ENCODE results near the gene CDC42EP5. TPM values are rescaled to one million over a fixed set of nuclear protein-coding genes. Genes with fewer than 3 reads are reported as not detected.
A peak's percentile ranks its signal among the peaks of the same experiment; 100 is the strongest.
"Not testable (repeated sequence)": the region's sequence is repeated elsewhere in the genome, so short reads cannot be mapped to it uniquely, and the experiment has no call there.

The CDC42EP5 gene, protein sequence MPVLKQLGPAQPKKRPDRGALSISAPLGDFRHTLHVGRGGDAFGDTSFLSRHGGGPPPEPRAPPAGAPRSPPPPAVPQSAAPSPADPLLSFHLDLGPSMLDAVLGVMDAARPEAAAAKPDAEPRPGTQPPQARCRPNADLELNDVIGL
- total RNA-seq, result under 1 TPM in 1 of 2 experiments, not detected in 1; 0.34 TPM

DNA sequence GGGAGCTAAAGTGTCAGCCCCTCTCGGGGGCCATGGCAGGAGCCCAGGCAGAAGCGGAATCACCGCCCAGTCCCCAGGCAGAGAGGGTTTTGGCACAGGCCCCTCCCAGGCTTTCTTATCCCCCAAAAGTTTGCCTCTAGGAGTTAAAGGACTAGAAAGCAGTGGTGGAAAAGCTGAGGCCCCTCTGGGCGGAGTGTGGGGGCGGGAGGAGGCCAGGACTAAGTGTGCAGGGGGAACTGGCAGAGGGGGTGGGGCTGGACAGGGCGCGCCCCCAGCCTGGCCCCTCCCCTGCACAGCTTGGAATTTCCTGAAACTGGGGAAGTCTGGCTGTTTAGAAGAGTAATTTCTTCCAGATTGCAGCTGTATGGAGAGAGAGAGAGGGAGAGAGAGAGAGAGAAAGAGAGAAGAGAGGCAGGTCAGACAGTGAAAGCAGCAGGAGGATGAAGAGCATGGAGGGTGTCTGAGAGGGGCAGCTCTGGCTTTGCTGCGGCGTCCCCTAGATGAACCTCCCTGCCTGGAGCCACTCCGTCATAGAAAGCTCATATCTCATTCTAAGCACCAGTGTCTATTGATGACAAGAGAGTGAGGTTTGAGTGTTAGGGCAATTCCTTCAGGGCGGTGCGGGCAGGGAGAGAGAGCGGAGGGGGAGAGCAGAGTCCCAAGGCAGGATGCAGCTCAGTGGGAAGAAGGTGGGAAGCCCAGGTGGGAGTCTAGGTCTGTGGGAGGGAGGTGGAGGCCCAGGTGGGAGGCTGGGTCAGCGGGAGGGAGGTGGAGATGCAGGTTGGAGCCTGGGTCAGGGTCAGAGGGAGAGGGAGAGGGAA is at the start of gene CDC42EP5:
Gene CDC42EP5 (minus strand): TSS at position 226 of the 821 bp plus-strand sequence. CDS start 7,749 bp downstream, outside the sequence.
- H3K27ac Mint-ChIP-seq, result no peak within 1 kb of the TSS
- H3K4me3 Mint-ChIP-seq, result no peak within 1 kb of the TSS
- peaks cover 15% of the 10 kb centered on the region for H3K4me1 Mint-ChIP-seq
- DNase-seq, result peak; percentile 43
- peaks cover 62% of the 10 kb centered on the region for H3K27me3 Mint-ChIP-seq
- H3K36me3 Mint-ChIP-seq, result no peaks in the 10 kb centered on the region
- no peaks in the 10 kb centered on the region for H3K9me3 Mint-ChIP-seq

DNA sequence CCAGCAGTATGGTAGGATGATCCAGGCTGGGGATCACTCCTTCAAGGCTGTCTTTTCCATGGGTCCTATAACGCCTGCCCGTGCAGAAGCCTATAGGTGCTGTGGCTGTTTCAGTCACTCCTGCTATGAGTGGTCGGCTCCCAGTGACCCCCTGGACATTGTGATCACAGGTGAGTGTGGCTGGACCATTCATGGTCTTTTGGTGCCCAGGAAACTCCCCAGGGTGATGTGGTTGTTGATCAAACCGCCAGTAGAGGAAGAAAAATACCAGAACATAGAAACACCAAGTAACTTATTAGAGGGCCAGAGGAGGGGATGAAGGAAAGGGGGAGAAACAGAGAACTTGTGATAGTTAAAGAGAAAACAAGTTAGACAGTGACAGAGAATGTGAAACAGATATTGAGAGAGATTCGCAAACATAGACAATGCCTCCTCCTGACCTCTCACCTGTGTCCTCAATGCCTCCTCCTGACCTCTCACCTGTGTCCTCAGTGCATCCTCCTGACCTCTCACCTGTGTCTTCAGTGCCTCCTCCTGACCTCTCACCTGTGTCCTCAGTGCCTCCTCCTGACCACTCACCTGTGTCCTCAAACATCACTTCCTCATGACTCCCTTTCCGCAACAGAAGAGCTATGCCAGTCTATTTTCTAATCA is 48.9 kb upstream of the CDC42EP5 start:
- H3K4me1 Mint-ChIP-seq, result peaks cover 52% of the 10 kb centered on the region
- no peak for DNase-seq
- peak overlapping the region; percentile 52 for H3K4me3 Mint-ChIP-seq

DNA sequence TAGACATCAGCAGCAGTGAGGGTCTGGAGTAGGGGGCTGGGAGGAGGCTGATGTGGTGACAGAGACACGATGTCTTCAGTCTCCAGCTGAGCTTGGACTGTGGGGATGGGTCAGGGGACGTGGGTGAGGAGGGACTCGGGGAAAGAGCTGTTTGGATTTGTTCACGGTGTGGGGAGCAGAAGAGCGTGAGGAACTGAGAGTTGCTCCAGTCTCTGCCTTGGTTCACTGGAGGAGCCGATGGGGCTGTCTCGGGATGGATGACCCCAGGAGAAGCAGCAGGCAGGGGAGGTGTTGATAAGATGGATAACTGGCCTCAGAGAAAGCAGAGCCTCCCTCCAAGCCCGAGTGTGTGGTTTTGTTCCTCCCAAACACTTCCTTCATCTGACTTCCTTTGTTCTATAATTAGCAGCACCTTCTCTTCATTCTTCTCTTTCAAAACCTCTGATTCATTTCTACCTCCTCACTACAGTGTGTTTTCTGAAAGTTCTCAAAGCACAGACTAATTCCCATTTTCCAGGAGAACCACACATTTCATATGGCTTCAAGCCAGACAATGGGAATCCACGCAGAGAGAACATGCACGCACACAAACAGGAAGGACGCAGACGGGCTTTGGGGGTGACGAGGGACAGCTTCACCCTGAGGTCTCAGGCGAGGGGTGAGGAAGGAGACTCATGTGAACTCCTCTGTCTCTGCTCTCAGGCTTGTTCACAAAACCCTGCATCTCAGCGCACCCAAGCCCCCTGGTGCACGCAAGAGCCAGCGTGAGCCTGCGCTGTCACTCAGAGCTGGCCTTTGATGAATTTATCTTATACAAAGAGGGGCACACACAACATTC is 48.1 kb upstream of the CDC42EP5 start:
- Mint-ChIP-seq H3K4me3 (peak overlapping the region; percentile 52), H3K9me3 (peaks cover 4% of the 10 kb centered on the region), H3K4me1 (peaks cover 52% of the 10 kb centered on the region), H3K27ac (peak overlapping the region; percentile 84), H3K27me3 (peaks cover 25% of the 10 kb centered on the region), H3K36me3 (no peaks in the 10 kb centered on the region)
- no peak for DNase-seq

More for the DNA sequence above, 48.9 kb upstream of the CDC42EP5 start:
- H3K27me3 Mint-ChIP-seq, result peaks cover 30% of the 10 kb centered on the region
- peaks cover 6% of the 10 kb centered on the region for H3K9me3 Mint-ChIP-seq
- peak overlapping the region; percentile 84 for H3K27ac Mint-ChIP-seq
- no peaks in the 10 kb centered on the region for H3K36me3 Mint-ChIP-seq

DNA sequence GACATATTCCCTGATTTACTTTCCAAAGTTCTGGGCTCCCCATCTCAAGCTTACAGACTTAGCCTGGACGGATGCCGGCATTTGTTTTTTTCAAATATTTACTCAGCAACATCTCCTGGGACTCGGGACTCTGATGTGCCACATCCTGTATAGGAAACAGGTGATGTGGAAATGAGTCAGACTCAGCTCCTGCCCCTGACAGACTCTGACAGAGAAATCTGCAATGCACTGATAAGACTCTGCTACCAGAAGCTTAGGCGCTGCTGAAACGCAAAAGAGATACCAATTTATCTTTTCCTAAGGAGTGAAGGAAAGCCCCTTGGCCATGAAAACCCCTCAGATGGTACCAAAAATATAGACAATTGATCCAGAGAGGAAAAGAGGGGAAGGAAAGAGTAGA is 45.7 kb upstream of the CDC42EP5 start:
- H3K27ac Mint-ChIP-seq, result peak overlapping the region; percentile 43
- H3K9me3 Mint-ChIP-seq, result peaks cover 7% of the 10 kb centered on the region
- H3K4me3 Mint-ChIP-seq, result no peak overlapping the region
- no peaks in the 10 kb centered on the region for H3K36me3 Mint-ChIP-seq
- H3K4me1 Mint-ChIP-seq, result peaks cover 48% of the 10 kb centered on the region
- DNase-seq, result no peak
- H3K27me3 Mint-ChIP-seq, result peaks cover 28% of the 10 kb centered on the region

DNA sequence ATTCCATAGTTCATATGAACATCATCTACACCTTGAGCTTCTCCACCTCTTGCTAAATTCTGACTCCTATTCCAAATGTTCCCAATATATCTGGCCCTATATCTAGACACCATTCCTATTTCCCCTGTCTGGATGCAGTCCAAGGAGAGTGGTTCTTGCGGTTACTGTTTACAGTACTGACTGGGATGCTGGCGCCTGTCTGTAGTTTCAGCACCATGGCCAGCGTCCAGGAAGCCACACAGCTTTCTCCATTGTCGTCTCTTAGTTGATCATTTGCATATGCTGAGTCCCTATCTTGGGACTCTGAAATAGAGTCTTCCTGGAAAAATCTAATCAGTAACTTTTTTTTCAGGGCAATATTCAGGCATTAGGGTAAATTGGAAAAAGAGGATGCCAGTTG is 44.4 kb upstream of the CDC42EP5 start:
- Mint-ChIP-seq H3K9me3 (peaks cover 7% of the 10 kb centered on the region), H3K27ac (no peak overlapping the region), H3K4me1 (peaks cover 37% of the 10 kb centered on the region), H3K27me3 (peaks cover 30% of the 10 kb centered on the region), H3K4me3 (no peak overlapping the region), H3K36me3 (no peaks in the 10 kb centered on the region)
- DNase-seq, result peak; percentile 61

DNA sequence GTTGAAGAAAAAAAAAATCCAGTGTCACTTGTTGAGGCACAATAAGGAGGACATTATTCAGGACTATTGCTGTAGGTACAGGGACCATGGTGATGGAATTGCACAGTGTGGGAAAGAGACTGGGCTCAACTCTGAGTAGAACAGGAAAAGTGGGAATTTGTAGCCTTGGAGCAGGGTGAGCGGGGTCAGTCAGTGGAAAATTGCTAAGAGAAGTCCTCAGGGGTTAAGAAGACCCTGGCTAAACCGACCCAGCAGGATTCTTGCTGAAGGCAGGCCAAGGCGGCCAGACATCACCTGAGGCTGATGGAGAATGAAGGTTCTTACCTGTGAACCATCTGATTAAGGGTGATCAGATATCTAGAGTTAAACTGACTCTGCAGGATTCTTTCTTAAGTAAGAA is 42.1 kb upstream of the CDC42EP5 start:
- H3K36me3 Mint-ChIP-seq, result no peaks in the 10 kb centered on the region
- no peak overlapping the region for H3K4me3 Mint-ChIP-seq
- no peak for DNase-seq
- H3K4me1 Mint-ChIP-seq, result peaks cover 18% of the 10 kb centered on the region
- no peak overlapping the region for H3K27ac Mint-ChIP-seq
- peaks cover 36% of the 10 kb centered on the region for H3K27me3 Mint-ChIP-seq
- peaks cover 7% of the 10 kb centered on the region for H3K9me3 Mint-ChIP-seq

DNA sequence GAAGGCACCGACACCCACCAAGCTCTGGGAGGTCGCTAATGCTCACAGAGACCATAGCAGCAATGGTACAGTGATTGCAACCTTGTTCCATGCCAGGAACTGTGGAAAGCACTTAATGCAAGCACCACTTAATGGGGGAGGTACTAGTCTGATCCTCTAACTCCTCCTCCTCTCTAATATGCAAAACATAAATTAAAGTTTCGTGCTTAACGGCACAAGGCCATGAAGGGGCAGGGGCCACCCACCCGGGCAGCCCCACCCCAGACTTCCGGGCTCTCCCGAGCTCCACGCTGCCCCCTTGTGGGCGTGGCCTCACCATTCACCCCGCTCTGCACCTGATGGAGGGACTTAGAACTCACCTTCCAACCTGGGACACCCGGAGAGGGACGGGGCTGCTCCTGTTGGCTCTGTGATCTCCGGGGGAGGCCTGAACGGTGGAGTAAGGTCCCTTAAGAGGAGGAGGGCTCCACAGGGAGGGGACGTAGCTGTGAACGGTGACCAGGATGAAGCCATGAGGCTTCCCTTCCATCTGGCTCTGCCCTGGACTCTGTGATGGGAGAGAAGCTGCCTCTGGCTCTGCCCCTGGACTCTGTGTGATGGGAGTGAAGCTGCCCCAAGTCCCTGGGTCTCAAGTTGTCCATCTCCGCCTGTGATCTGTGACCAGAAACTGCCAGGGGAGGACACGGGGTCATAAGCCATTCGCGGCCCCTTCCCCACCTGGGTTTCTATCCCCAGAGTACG is 36.3 kb upstream of the CDC42EP5 start:
- not testable (repeated sequence) for H3K27ac Mint-ChIP-seq, H3K4me3 Mint-ChIP-seq, H3K36me3 Mint-ChIP-seq, DNase-seq, H3K9me3 Mint-ChIP-seq
- H3K4me1 Mint-ChIP-seq, result peaks cover 15% of the 10 kb centered on the region
- H3K27me3 Mint-ChIP-seq, result peaks cover 37% of the 10 kb centered on the region

DNA sequence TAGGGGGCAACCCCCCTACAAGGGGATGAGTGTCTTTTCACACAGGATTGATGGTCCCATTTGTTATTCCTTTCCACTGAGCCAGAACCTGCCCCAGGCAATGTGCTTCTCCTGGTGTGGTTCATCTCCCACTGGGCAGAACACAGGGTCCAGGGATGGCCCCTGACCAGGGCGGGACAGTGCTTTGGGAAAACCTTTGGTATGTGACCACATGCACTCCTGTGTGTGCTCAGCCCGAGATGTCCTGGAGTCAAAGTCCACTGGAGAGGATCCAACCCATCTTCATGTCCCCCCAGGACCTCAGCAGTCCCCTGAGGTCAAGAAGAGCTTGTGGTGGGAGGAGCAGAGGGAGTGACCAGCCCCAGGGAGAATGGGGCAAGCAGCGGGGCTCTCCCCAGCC is 35.4 kb upstream of the CDC42EP5 start:
- not testable (repeated sequence) for H3K36me3 Mint-ChIP-seq, H3K9me3 Mint-ChIP-seq, H3K27ac Mint-ChIP-seq, DNase-seq, H3K4me3 Mint-ChIP-seq
- peaks cover 15% of the 10 kb centered on the region for H3K4me1 Mint-ChIP-seq
- H3K27me3 Mint-ChIP-seq, result peaks cover 37% of the 10 kb centered on the region

DNA sequence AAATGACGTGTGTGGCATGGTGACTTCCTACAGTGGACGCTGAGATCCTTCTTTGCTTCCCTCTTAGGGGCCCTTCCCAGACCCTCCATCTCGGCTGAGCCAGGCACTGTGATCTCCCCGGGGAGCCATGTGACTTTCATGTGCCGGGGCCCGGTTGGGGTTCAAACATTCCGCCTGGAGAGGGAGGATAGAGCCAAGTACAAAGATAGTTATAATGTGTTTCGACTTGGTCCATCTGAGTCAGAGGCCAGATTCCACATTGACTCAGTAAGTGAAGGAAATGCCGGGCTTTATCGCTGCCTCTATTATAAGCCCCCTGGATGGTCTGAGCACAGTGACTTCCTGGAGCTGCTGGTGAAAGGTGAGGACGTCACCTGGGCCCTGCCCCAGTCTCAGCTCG is 34.7 kb upstream of the CDC42EP5 start:
- Mint-ChIP-seq H3K27me3 (peaks cover 40% of the 10 kb centered on the region), H3K27ac (no peak overlapping the region)

DNA sequence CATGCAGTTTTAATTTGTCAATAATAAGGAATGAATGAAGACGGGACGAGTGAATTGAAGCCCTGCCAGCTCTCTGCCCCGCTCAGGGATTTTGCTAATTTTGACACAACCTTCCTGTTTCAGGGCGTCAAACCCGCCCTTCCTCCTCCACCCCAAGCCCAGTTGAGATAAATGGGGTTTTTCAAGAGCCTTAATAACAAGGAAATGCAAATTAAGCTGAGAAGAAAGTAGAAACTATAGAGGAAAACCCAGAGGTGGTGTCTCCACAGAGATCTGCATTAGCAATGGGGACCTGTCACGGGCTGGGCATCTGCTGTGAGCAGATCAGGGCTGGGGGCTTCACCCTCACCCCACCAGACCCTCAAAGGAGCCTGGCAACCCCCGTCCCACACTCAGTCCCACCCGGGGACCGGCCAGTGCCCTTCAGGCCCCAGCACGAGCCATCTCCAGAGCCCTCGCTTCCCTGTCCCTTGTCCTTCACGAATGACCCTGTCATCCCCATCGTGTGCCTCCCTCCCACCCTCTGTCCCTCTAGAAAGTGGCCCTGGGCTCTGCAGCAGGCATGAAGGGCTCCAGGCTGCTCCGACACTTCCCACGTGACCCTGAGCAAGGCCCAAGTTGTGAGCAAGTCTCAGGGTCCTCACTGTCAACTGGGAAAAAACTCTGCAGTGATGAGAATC is 34.1 kb upstream of the CDC42EP5 start:
- peaks cover 19% of the 10 kb centered on the region for H3K4me1 Mint-ChIP-seq
- not testable (repeated sequence) for H3K4me3 Mint-ChIP-seq, H3K27ac Mint-ChIP-seq, DNase-seq, H3K9me3 Mint-ChIP-seq, H3K36me3 Mint-ChIP-seq
- peaks cover 41% of the 10 kb centered on the region for H3K27me3 Mint-ChIP-seq

More for the DNA sequence above, 34.7 kb upstream of the CDC42EP5 start:
- peaks cover 15% of the 10 kb centered on the region for H3K4me1 Mint-ChIP-seq
- DNase-seq, result no peak
- no peaks in the 10 kb centered on the region for H3K9me3 Mint-ChIP-seq
- H3K36me3 Mint-ChIP-seq, result no peaks in the 10 kb centered on the region
- no peak overlapping the region for H3K4me3 Mint-ChIP-seq

DNA sequence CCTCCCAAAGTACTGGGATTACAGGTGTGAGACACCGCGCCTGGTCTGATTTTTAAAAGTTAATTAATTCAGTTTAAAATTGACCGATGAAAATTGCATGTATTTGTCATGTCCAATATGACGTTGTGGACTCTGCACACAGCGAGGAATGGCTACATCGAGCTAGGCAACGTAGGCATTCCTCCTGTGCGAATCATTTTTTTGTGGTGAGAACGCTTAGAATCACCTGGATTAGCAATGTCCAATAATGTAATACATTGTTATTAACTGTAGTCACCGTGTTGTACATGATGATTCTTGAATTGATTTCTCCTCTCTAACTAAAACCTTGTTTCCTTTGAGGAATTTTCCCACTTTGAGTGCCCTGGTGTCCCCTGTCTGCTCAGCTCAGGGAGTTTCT is 33.0 kb upstream of the CDC42EP5 start:
- Mint-ChIP-seq H3K4me3 (no peak overlapping the region), H3K36me3 (no peaks in the 10 kb centered on the region), H3K27ac (no peak overlapping the region), H3K9me3 (no peaks in the 10 kb centered on the region), H3K4me1 (peaks cover 19% of the 10 kb centered on the region), H3K27me3 (peaks cover 42% of the 10 kb centered on the region)
- DNase-seq, result no peak

DNA sequence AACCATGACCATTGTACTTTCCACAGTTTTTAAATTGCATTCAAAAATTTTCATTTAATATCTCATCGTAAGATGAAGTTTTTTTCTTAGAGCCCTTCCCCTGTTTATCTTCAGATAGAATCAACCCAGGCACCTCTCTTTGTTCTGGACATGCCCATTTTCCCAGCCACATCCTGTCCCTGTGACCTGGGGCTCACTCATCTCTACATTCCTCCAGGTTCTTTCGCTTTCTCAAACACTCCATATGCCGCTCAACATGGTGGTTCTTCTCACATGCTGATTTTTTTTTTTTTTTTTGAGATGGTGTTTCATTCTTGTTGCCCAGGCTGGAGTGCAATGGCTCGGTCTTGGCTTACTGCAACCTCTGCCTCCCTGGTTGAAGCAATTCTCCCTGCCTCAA is 32.4 kb upstream of the CDC42EP5 start:
- H3K27me3 Mint-ChIP-seq, result peaks cover 47% of the 10 kb centered on the region
- H3K9me3 Mint-ChIP-seq, H3K27ac Mint-ChIP-seq, DNase-seq, H3K4me3 Mint-ChIP-seq, H3K36me3 Mint-ChIP-seq: not testable (repeated sequence)
- peaks cover 19% of the 10 kb centered on the region for H3K4me1 Mint-ChIP-seq

DNA sequence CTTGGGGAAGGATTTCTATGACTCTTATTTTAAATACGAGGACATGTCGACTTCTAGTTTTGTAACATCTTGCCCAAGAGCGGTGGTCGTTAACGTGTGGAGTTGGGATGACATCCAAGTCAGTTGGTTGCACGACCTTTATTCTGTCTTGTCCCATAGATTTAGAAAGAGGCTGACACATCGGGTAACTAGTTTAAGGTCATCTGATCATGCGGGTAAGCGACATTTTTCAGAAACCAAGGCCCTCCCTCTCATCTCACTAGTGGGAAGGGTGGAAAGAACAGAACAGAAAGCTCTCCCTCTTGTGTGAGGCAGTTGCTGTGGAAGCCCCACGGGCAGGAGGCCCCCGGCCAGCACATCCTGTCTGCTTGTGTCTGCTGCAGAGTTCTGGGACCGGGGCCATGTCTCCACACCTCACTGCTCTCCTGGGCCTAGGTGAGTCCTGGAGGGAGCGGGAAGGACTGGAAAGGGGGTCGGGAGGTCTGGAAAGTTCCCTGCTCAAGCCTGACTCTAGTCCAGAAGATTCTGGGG is 29.5 kb upstream of the CDC42EP5 start, which contains the start of gene LAIR2:
Gene LAIR2 (plus strand): TSS at position 314 of the 531 bp plus-strand sequence. CDS start 88 bp downstream, at position 402.
- H3K27me3 Mint-ChIP-seq, result peaks cover 46% of the 10 kb centered on the region
- H3K9me3 Mint-ChIP-seq, result no peaks in the 10 kb centered on the region
- peak within 1 kb of the TSS; percentile 43 for H3K4me3 Mint-ChIP-seq
- no peak for DNase-seq
- H3K36me3 Mint-ChIP-seq, result no peaks in the 10 kb centered on the region
- no peak within 1 kb of the TSS for H3K27ac Mint-ChIP-seq
- H3K4me1 Mint-ChIP-seq, result peaks cover 24% of the 10 kb centered on the region
